ENCODE results near the gene DFFA. TPM values are rescaled to one million over a fixed set of nuclear protein-coding genes. Genes with fewer than 3 reads are reported as not detected.

Gene DFFA
- total RNA-seq, 1 experiment from 2014 or later: 49.7 TPM

DNA sequence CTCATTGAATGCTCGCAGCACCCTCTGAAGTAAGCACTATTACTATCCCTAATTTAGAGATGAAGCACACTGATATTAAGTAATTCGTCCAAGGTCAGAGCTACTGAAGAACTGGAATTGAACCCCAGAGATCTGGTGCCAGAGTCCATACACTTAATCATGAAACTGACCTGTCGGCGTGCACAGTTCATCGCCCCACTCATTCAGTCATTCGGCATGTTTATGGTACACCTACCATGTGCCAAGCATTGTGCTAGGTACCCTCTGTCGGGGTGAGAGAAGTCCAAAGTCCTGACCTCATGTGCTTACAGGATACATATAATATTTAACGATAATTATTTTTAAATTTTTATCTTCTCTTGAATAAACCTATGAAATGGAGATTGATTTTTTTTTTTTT is 47.7 kb downstream of the DFFA start:
- ChIA-PET CTCF (interaction anchor here (0.6 kb wide), 1 partner anchor 37 kb away, joined by 7 read pairs; no protein-coding TSS in a partner anchor), POLR2A (ENCODE audit: low non-redundant PET) (no interaction called here)
- Histone ChIP-seq H3K4me3 (ENCODE audit: low read depth, low read length, poor library complexity, severe bottlenecking) (no peak overlapping the region), H3K9me3 (ENCODE audit: low read depth, low read length, poor library complexity, severe bottlenecking) (no peaks in the 10 kb centered on the region), H3K4me1 (ENCODE audit: insufficient read depth, low read length, poor library complexity, severe bottlenecking) (no peaks in the 10 kb centered on the region), H3K27ac (ENCODE audit: low read depth, low read length, poor library complexity, severe bottlenecking) (no peak overlapping the region), H3K27me3 (replicated peaks; ENCODE audit: insufficient read depth, low read depth, low read length, poor library complexity) (no peaks in the 10 kb centered on the region), H3K36me3 (ENCODE audit: insufficient read depth, low read length, poor library complexity, severe bottlenecking) (peaks cover 20% of the 10 kb centered on the region)
- DNase-seq (ENCODE audit: low spot score): no peak
- TF ChIP-seq EZH2 (IDR thresholded peaks at IDR 0.05; ENCODE audit: borderline replicate concordance, low read depth, low read length, poor library complexity, severe bottlenecking) (no peak), CTCF (conservative IDR thresholded peaks at IDR 0.05; ENCODE audit: low read depth, low read length) (no peak)
- intact Hi-C loops (cut with micrococcal nuclease; ENCODE audit: unreplicated experiment): loop anchor here (5.0 to 10.0 kb wide), 3 partner anchors 472 to 800 kb away; no protein-coding TSS in a partner anchor
- BruUV-seq (replicated peaks): no TSS peak

DNA sequence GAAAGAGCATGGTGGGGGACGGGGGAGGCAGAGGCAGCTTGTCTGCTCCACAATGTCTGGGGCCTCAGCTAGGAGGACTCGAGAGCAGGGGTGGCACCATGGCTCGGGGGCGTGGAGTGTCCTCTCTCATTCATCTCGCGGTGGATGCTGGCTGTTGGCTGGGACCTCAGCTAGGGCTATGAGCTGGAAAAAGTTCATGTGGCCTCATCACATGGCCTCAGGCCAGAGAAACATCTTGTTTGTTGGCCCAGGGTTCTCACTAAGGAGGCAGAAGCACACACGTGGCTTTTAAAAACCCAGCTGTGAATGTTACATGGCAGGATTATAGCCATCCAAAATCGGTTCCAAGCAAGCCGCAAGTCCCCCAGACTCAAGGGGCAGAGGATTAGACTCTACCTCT is 48.3 kb downstream of the DFFA start:
- H3K9me3 ChIP-seq (ENCODE audit: low read depth, low read length, poor library complexity, severe bottlenecking): no peaks in the 10 kb centered on the region
- no peak for DNase-seq (ENCODE audit: low spot score)
- intact Hi-C loops (cut with micrococcal nuclease; ENCODE audit: unreplicated experiment): loop anchor here (10.0 kb wide), 1 partner anchor 799 kb away; no protein-coding TSS in a partner anchor
- H3K27me3 ChIP-seq (replicated peaks; ENCODE audit: insufficient read depth, low read depth, low read length, poor library complexity): no peaks in the 10 kb centered on the region
- TF ChIP-seq CTCF (conservative IDR thresholded peaks at IDR 0.05; ENCODE audit: low read depth, low read length): no peak
- no peak for TF ChIP-seq EZH2 (IDR thresholded peaks at IDR 0.05; ENCODE audit: borderline replicate concordance, low read depth, low read length, poor library complexity, severe bottlenecking)
- no peak overlapping the region for H3K4me3 ChIP-seq (ENCODE audit: low read depth, low read length, poor library complexity, severe bottlenecking)
- BruUV-seq (replicated peaks): no TSS peak
- H3K27ac ChIP-seq (ENCODE audit: low read depth, low read length, poor library complexity, severe bottlenecking): no peak overlapping the region
- POLR2A ChIA-PET (ENCODE audit: low non-redundant PET): no interaction called here
- peaks cover 26% of the 10 kb centered on the region for H3K36me3 ChIP-seq (ENCODE audit: insufficient read depth, low read length, poor library complexity, severe bottlenecking)
- no peaks in the 10 kb centered on the region for H3K4me1 ChIP-seq (ENCODE audit: insufficient read depth, low read length, poor library complexity, severe bottlenecking)
- CTCF ChIA-PET: no interaction called here

DNA sequence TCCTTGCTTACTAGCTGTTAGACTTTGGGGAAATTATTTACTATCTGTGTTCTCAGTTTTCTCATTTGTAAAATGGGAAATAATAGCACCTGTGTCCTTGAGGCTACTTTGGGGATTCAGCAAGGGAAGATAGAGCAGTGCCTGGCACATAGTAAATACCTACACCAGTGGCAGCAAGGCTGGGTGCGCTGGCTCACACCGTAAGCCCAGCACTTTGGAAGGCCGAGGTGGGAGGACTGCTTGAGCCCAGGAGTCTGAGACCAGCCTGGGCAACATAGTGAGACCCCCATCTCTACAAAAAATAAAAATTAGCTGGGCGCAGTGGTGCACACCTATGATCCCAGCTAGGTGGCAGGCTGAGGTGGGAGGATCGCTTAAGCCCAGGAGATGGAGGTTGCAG is 50.7 kb downstream of the DFFA start:
- no TSS peak for BruUV-seq (replicated peaks)

More for the DNA sequence above, 50.7 kb downstream of the DFFA start:
- H3K36me3 ChIP-seq (ENCODE audit: insufficient read depth, low read length, poor library complexity, severe bottlenecking): peaks cover 50% of the 10 kb centered on the region
- ChIA-PET CTCF (no interaction called here), POLR2A (ENCODE audit: low non-redundant PET) (no interaction called here)
- H3K9me3 ChIP-seq (ENCODE audit: low read depth, low read length, poor library complexity, severe bottlenecking): no peaks in the 10 kb centered on the region
- TF ChIP-seq CTCF (conservative IDR thresholded peaks at IDR 0.05; ENCODE audit: low read depth, low read length) (no peak), EZH2 (IDR thresholded peaks at IDR 0.05; ENCODE audit: borderline replicate concordance, low read depth, low read length, poor library complexity, severe bottlenecking) (no peak)
- intact Hi-C loops (cut with micrococcal nuclease; ENCODE audit: unreplicated experiment): loop anchor here (10.0 kb wide), 1 partner anchor 797 kb away; no protein-coding TSS in a partner anchor
- H3K4me1 ChIP-seq (ENCODE audit: insufficient read depth, low read length, poor library complexity, severe bottlenecking): no peaks in the 10 kb centered on the region
- no peak overlapping the region for H3K27ac ChIP-seq (ENCODE audit: low read depth, low read length, poor library complexity, severe bottlenecking)
- H3K27me3 ChIP-seq (replicated peaks; ENCODE audit: insufficient read depth, low read depth, low read length, poor library complexity): no peaks in the 10 kb centered on the region
- no peak overlapping the region for H3K4me3 ChIP-seq (ENCODE audit: low read depth, low read length, poor library complexity, severe bottlenecking)
- DNase-seq (ENCODE audit: low spot score): no peak
